NCI-H2227 treated with DMSO at 0.1 percent for 48 hours (cell line): ENCODE measurements around the gene INAFM1.

Experiments
- DNase-seq: peaks from one replicate; lab custom pipeline; 2025; lab: John Stamatoyannopoulos, UW

The INAFM1 gene

DNA sequence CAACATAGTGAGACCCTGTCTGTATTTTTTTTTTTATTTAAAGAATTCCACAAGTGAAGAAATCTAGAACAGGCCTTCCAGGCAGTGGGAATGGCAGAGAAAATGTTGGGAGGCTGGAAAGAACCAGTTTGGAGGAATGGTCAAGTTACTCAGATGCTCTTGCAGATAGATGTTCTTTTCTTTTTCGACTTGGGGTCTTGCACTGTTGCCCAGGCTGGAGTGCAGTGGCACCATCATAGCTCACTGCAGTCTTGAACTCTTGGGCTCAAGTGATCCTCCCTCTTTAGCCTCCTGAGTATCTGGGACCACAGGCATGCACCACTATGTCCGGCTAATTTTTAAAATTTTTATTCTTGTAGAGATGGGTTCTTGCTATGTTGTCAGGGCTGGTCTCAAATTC is 35.6 kb downstream of the INAFM1 start:
- no peak for DNase-seq

DNA sequence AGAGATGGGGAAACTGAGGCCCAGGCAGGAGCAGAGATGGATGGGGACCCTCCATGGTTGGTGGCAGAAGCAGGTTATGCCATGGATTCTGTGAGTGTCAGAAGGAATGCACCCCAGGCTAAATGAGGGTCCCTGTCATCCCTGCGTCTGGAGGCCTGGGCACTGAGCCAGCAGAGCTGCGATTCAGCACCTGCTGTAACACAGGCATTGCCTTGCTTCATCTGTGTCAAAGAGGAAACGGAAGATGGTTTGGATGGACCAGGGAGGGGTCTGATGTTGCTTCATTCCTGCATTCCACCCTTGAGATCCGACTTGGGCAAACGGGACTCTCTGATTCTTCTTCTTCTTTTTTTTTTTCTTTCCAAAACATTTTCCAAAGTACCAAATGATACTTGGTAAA is 36.1 kb downstream of the INAFM1 start:
- no peak for DNase-seq

DNA sequence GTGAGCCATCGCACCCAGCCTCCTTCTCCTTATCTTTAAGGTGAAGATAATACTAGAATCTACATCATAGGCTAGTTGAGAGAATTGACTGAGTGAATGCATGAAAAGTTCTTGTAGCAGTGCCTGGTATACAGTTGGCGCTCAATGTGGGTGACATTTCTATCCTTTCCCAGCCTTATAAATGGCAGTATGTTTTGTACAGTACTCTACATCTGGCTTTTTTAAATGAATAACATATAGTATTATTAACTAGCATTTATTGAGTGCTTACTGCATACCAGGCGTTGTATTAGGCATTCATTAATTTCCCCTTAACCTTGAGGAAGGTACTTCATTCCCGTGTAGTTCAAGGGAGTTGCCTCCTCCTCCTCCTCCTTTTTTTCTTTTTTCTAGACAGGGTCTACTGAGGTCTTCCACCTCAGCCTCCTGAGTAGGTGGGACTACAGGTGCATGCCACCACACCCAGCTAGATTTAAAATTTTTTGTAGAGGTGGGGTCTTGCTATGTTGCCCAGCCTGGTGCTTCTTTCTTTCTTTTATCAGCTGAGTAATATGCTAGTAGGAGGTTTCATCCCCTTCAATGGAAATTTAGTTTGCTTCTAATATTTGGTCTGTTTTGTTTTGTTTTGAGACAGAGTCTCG is 37.8 kb downstream of the INAFM1 start:
- DNase-seq: no peak

DNA sequence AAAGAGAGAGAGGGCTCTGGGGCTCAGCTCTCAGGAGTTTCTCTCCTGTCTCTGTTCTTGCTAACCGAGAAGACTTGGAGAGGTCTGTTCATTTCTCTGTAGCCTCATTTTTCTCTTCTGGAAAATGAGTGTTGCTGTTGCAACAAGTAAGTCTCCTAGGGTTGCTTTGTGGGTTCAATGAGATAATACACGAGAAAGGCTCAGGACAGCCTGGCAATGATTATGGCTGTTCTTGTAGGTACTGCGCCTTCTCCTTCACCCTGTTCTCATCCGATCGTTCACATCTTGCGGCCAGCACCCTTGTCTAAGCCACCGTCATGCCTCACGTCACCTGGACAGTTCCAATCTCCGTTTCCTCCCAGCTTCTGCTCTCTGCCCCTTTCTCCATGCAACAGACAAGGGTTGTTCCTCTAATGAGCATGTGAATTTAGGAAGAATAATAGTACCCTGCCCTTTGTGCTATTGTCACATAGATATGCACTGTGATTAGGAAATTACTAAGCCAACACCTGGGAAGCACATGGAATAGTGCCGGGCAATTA is 39.1 kb downstream of the INAFM1 start:
- DNase-seq: no peak

DNA sequence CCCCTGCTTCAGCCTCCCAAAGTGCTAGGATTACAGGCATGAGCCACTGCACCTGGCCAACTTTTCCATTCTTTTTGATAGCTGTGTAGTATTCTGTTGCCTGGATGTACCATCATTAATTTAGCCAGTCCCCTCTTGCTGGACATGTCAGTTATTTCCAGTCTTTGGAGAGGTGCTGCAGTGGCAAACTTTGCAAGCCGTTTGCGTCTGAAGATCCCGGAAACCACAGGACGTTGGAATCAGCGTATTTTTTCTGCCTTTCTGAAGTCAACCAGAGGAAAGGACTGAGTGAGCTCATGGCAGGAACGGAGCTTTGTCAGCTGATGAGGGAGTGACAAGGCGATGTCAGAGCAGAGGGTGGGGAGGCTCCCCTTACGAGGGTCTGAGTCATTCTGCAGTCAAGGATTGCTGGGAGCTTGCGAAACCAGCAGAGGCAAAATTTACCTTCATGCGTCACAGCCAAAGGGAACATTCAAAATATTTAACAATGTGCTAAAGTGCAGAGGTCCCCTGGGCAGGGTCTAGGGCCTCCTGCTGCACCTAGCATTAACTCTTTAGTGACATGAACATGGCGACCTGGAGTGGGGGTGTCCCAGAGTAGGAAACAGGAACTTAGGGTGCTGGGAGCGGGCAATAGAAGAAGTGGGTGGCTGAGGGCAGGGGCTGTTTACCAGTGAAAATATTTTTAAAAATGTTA is 40.6 kb downstream of the INAFM1 start:
- DNase-seq: no peak

DNA sequence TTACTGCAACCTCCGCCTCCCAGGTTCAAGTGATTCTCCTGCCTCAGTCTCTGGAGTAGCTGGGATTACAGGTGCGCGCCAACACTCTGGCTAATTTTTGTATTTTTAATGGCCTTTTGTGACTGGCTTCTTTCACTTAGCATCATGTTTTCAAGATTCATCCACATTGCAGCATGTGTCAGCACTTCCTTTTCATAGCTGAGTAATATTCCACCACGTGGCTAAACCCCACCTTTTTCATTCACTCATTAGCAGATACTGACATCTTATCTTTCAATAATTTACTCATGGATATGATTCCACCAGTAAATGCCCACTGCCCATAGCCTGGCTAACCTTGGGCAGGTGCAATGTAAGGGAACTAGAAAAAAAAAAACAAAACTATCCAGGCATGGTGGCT is 41.8 kb downstream of the INAFM1 start:
- DNase-seq: no peak

DNA sequence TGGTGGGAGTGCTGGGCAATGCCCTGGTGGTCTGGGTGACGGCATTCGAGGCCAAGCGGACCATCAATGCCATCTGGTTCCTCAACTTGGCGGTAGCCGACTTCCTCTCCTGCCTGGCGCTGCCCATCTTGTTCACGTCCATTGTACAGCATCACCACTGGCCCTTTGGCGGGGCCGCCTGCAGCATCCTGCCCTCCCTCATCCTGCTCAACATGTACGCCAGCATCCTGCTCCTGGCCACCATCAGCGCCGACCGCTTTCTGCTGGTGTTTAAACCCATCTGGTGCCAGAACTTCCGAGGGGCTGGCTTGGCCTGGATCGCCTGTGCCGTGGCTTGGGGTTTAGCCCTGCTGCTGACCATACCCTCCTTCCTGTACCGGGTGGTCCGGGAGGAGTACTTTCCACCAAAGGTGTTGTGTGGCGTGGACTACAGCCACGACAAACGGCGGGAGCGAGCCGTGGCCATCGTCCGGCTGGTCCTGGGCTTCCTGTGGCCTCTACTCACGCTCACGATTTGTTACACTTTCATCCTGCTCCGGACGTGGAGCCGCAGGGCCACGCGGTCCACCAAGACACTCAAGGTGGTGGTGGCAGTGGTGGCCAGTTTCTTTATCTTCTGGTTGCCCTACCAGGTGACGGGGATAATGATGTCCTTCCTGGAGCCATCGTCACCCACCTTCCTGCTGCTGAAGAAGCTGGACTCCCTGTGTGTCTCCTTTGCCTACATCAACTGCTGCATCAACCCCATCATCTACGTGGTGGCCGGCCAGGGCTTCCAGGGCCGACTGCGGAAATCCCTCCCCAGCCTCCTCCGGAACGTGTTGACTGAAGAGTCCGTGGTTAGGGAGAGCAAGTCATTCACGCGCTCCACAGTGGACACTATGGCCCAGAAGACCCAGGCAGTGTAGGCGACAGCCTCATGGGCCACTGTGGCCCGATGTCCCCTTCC is 45.5 kb downstream of the INAFM1 start:
- DNase-seq: no peak

DNA sequence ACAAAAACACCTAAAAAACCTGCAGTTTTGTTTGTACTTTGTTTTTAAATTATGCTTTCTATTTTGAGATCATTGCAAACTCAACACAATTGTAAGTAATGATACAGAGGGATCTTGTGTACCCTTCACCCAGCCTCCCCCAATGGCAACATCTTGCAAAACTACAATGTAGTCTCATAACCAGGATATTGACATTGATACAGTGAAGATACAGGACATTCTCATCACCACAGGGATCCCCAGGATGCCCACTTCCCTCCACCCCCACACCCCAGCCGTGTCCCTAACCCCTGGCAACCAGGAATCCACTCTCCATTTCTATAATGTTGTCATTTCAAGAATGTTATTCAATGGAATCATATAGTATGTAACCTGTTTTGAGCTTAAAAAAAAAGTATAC is 46.9 kb downstream of the INAFM1 start:
- no peak for DNase-seq

DNA sequence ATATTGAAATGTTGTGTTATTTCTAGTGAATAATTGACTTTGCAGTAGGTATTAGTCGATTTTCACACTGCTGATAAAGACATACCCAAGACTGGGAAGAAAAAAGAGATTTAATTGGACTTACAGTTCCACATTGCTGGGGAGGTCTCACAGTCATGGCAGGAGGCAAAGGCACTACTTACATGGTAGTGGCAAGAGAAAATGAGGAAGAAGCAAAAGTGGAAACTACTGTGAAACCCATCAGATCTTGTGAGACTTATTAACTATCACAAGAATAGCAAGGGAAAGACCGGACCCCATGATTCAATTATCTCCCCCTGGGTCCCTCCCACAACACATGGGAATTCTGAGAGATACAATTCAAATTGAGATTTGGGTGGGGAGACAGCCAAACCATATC is 47.4 kb downstream of the INAFM1 start:
- DNase-seq: no peak

DNA sequence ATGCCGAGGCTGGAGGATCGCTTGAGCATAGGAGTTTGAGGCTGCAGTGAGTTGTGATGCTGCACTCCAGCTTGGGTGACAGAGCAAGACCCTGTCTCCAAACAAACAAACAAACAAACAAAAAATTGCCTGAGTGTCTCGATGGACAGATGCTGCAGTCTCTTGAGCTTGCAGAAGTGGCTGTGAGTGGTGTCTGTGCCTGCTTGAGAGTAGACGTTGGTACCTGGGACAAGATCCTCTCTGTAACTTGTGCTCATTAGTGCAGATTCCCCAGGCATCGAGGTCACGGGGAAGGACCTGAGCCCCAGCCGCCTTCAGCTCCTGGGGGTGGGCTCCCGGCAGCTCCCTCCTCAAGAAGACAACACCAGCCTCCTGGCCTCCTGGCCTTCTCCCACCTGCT is 48.7 kb downstream of the INAFM1 start:
- no peak for DNase-seq

DNA sequence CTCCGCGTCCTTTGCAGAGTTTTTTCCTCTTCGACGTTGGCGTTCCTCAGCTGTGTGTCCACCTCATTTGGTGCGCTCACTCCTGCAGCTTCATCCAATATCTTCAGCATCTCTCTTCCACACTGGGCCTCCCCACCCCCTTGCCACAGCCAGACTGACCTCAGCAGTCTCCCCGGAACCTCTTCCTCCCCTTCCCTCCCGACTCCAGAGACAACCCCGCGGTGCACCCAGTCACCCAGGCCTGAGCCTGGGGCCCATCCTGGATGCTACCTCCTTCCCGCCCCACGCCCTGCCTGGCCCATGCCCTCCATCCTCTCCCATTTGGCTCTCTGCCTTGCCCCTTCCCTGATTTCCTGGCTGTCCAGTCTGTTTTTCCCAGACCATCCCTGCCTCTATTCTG is 49.2 kb downstream of the INAFM1 start:
- no peak for DNase-seq

DNA sequence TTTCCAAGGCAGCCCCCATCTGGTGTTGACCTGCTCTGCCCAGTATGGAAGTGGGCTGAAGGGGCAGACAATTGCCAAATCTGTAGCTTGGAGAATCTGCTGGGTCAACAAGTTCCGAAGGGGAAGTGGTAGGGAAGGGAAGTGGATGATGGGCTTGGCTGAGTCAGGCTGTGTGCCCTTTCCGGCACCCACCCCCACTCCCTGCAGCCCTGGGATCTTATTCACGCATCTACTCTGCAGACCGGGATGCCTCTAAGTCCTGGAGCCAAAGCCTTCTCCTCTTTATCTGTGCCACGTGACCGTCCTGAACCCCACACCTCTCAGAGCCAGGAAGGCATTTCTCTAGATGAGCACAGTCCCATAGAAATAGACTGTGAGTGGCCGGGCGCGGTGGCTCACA is 49.8 kb downstream of the INAFM1 start:
- no peak for DNase-seq
